SK-N-SH (cell line): ENCODE data around the gene NCKAP5. TPM values are rescaled to one million over a fixed set of nuclear protein-coding genes. Genes with fewer than 3 reads are reported as not detected.

Experiments used
- CTCF ChIA-PET: fragments of 300-600, 350-600 bp; formaldehyde crosslinking; extraction: SDS; loops from one replicate; lab custom pipeline; 2021; lab: Yijun Ruan, JAX
- POLR2A ChIA-PET: fragments of 350-600 bp; sonication (Branson Sonifier 250); formaldehyde crosslinking; extraction: SDS; loops from one replicate; lab custom pipeline; 2020; ENCODE audit warnings: antibody characterized with exemption, inconsistent platforms; lab: Yijun Ruan, JAX
- DNase-seq: peaks from one replicate; pipeline ENCODE4 v3.0.0; 2012
- H2AFZ ChIP-seq: fragments of 200-600 bp; sonication (generic); 2 replicates; pipeline ENCODE4 v1.8.1; 2016; ENCODE audit warnings: antibody characterized with exemption, mild to moderate bottlenecking, low read depth
- H3F3A ChIP-seq: fragments of 200-600 bp; sonication (generic); replicated peaks from 2 replicates; pipeline ENCODE3; 2016; ENCODE audit warnings: antibody characterized with exemption, mild to moderate bottlenecking; ENCODE audit not compliant: insufficient read depth
- H3K27ac ChIP-seq, 2 experiments: fragments of 200-500 bp in 1 of 2; fragments of 200-600 bp in 1 of 2; sonication (Bioruptor generic) in 1 of 2; sonication (generic), shearing (Covaris generic) in 1 of 2; 2 replicates each; pipeline versions ENCODE4 v1.5.1 to v1.6.1; 2014 to 2016; ENCODE audit warnings: low read depth in 2 of 2, inconsistent platforms in 1 of 2, low read length in 1 of 2, mild to moderate bottlenecking in 1 of 2, mixed read lengths in 1 of 2
- H3K27me3 ChIP-seq: fragments of 200-600 bp; sonication (generic), shearing (Covaris generic); 2 replicates; pipeline ENCODE4 v1.6.1; 2016; ENCODE audit warnings: mixed run types; ENCODE audit not compliant: insufficient read depth
- H3K36me3 ChIP-seq, 2 experiments: fragments of 200-500 bp in 1 of 2; fragments of 200-600 bp in 1 of 2; sonication (Bioruptor generic) in 1 of 2; sonication (generic) in 1 of 2; replicated peaks in 1 of 2; 2 replicates each; pipeline versions ENCODE3 to v1.5.1; 2014 to 2016; ENCODE audit warnings: low read length in 1 of 2, mild to moderate bottlenecking in 1 of 2; ENCODE audit not compliant: insufficient read depth in 2 of 2, control insufficient read depth in 1 of 2
- H3K4me1 ChIP-seq, 2 experiments: fragments of 200-500 bp in 1 of 2; fragments of 200-600 bp in 1 of 2; sonication (Bioruptor generic) in 1 of 2; sonication (generic), shearing (Covaris generic) in 1 of 2; 2 replicates each; pipeline versions ENCODE4 v1.5.1 to v1.6.1; 2014 to 2016; ENCODE audit warnings: low read depth in 1 of 2, low read length in 1 of 2, mixed run types in 1 of 2; ENCODE audit not compliant: insufficient read depth in 2 of 2, control insufficient read depth in 1 of 2
- H3K4me2 ChIP-seq: fragments of 200-600 bp; sonication (generic), shearing (Covaris generic); 2 replicates; pipeline ENCODE4 v1.6.1; 2017; ENCODE audit warnings: mixed run types
- H3K4me3 ChIP-seq, 2 experiments: fragments of 200-500 bp in 1 of 2; fragments of 200-600 bp in 1 of 2; sonication (Bioruptor generic) in 1 of 2; sonication (generic), shearing (Covaris generic) in 1 of 2; 2 replicates each; pipeline versions ENCODE4 v1.5.1 to v1.8.1; 2014 to 2016; ENCODE audit warnings: low read depth in 2 of 2, inconsistent platforms in 1 of 2, low read length in 1 of 2, mild to moderate bottlenecking in 1 of 2, mixed read lengths in 1 of 2, moderate library complexity in 1 of 2
- H3K79me2 ChIP-seq: fragments of 200-600 bp; sonication (generic); 2 replicates; pipeline ENCODE4 v1.8.1; 2017; ENCODE audit warnings: mild to moderate bottlenecking; ENCODE audit not compliant: insufficient read depth
- H3K9ac ChIP-seq: fragments of 200-600 bp; sonication (generic); 2 replicates; pipeline ENCODE4 v1.6.1; 2017; ENCODE audit warnings: mixed run types
- H3K9me2 ChIP-seq: fragments of 200-600 bp; sonication (generic); 2 replicates; pipeline ENCODE4 v1.6.1; 2017; ENCODE audit warnings: mixed run types
- H3K9me3 ChIP-seq: fragments of 200-600 bp; sonication (generic); 2 replicates; pipeline ENCODE4 v1.6.1; 2017; ENCODE audit warnings: mixed run types, mild to moderate bottlenecking, moderate library complexity
- H4K20me1 ChIP-seq: fragments of 200-600 bp; sonication (generic); 2 replicates; pipeline ENCODE4 v1.6.1; 2017; ENCODE audit warnings: mild to moderate bottlenecking, mixed run types; ENCODE audit not compliant: insufficient read depth
- CHD2 ChIP-seq: fragments of 150-350 bp; IDR thresholded peaks from 2 replicates; pipeline ENCODE4 v1.6.1; 2018; ENCODE audit warnings: low read length; ENCODE audit not compliant: partially characterized antibody
- EZH2phosphoT487 ChIP-seq: fragments of 200-600 bp; sonication (generic); IDR thresholded peaks from 2 replicates; pipeline ENCODE4 v1.6.1; 2017; ENCODE audit warnings: low read depth, mixed run types, mild to moderate bottlenecking, antibody characterized with exemption, moderate library complexity, borderline replicate concordance
- GATA2 ChIP-seq: sonication (generic); formaldehyde crosslinking; IDR thresholded peaks from 2 replicates; pipeline ENCODE4 v1.5.0; 2020; ENCODE audit warnings: mild to moderate bottlenecking, missing genetic modification reagents
- NRF1 ChIP-seq: IDR thresholded peaks from 2 replicates; pipeline ENCODE4 v1.6.1; 2012; ENCODE audit warnings: low read depth, mild to moderate bottlenecking, low read length
- POLR2AphosphoS5 ChIP-seq: IDR thresholded peaks from 2 replicates; pipeline ENCODE4 v1.6.1; 2012; ENCODE audit warnings: low read depth, low read length
- RCOR1 ChIP-seq: fragments of 150-350 bp; IDR thresholded peaks from 2 replicates; pipeline ENCODE4 v1.6.1; 2017; ENCODE audit warnings: antibody characterized with exemption, low read length
- RFX5 ChIP-seq: IDR thresholded peaks from 2 replicates; pipeline ENCODE4 v1.6.1; 2012; ENCODE audit warnings: mild to moderate bottlenecking, improper control_type of control experiment, low read length
- SIN3A ChIP-seq: IDR thresholded peaks from 2 replicates; pipeline ENCODE4 v1.6.1; 2012; ENCODE audit warnings: low read depth, mild to moderate bottlenecking, low read length, moderate library complexity, borderline replicate concordance
- SMC3 ChIP-seq: IDR thresholded peaks from 2 replicates; pipeline ENCODE4 v1.6.1; 2012; ENCODE audit warnings: low read depth, low read length, improper control_type of control experiment
- TAF1 ChIP-seq: IDR thresholded peaks from 2 replicates; pipeline ENCODE4 v1.6.1; 2012; ENCODE audit warnings: low read depth, mild to moderate bottlenecking, low read length, moderate library complexity, borderline replicate concordance
- TCF12 ChIP-seq: IDR thresholded peaks from 2 replicates; pipeline ENCODE4 v1.4.0; 2012
- WGBS: methylation state at CpG from one replicate; pipeline ENCODE4 v1.1.6; 2017; ENCODE audit warnings: low lambda C conversion rate; 5-methylcytosine and 5-hydroxymethylcytosine counted together
- polyA plus RNA-seq, 3 experiments: library from polyadenylated mRNA; depleted of rRNA; stranded (reverse); fragments of >200 nt; gene quantifications; 2 replicates each; pipeline ENCODE4 v1.2.3, GENCODE V29; 2012
- TF ChIP-seq, protein P1 (sequence below): IDR thresholded peaks from 2 replicates; pipeline ENCODE4 v1.4.0; 2012; ENCODE audit warnings: low read depth, borderline replicate concordance
- TF ChIP-seq, protein P2 (sequence below): fragments of 200-600 bp; sonication (generic); IDR thresholded peaks from 2 replicates; pipeline ENCODE4 v1.6.1; 2017; ENCODE audit warnings: antibody characterized with exemption, mild to moderate bottlenecking, moderate library complexity
- TF ChIP-seq, protein P3 (sequence below): fragments of 150-350 bp; IDR thresholded peaks from 2 replicates; pipeline ENCODE4 v1.6.1; 2017; ENCODE audit warnings: antibody characterized with exemption, low read length, low read depth, borderline replicate concordance
- TF ChIP-seq, protein P4 (sequence below): IDR thresholded peaks from 2 replicates; pipeline ENCODE4 v1.6.1; 2012; ENCODE audit warnings: mild to moderate bottlenecking, low read depth, low read length, moderate library complexity
- TF ChIP-seq, protein P5 (sequence below): IDR thresholded peaks from 2 replicates; pipeline ENCODE4; 2012

NCKAP5 gene
- polyA plus RNA-seq, 1 of the 3 experiments (the other 2 are of a cell fraction): 0.02 TPM

DNA sequence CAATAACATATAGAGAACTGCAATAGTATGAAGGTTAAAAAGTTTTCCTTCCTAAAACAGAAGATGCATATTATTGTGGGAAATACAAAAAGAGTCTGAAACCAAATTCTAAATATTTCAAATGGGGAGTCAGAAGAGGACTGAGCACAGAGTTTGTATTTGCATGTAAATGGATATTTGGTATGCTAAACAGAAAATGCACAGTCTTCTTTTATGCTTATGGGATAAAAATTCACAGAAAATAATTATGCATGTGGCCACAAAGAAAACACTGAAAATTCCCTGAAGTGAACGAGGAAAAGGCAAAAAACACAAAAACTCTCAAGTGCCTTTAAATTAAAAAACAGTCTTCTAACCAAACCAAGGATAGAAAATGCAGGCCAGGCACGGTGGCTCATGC, 142.7 kb downstream of the NCKAP5 start:
- no peak for DNase-seq
- no peaks in the 10 kb centered on the region for H3K9me3 ChIP-seq
- no peaks in the 10 kb centered on the region for H3K27me3 ChIP-seq
- H3K4me2 ChIP-seq: no peak overlapping the region
- no peak overlapping the region for H2AFZ ChIP-seq
- H3K4me3 ChIP-seq: no peak overlapping the region
- H3K9me2 ChIP-seq: no peaks in the 10 kb centered on the region
- H4K20me1 ChIP-seq: no peaks in the 10 kb centered on the region
- H3K79me2 ChIP-seq: no peaks in the 10 kb centered on the region
- H3F3A ChIP-seq: no peaks in the 10 kb centered on the region
- 54% methylated on average over 2 of the region's 2 CpGs for WGBS
- ChIA-PET CTCF (no interaction called here), POLR2A (no interaction called here)
- no peak for TF ChIP-seq TAF1
- no peak for TF ChIP-seq SMC3
- TF ChIP-seq, protein P1, sequence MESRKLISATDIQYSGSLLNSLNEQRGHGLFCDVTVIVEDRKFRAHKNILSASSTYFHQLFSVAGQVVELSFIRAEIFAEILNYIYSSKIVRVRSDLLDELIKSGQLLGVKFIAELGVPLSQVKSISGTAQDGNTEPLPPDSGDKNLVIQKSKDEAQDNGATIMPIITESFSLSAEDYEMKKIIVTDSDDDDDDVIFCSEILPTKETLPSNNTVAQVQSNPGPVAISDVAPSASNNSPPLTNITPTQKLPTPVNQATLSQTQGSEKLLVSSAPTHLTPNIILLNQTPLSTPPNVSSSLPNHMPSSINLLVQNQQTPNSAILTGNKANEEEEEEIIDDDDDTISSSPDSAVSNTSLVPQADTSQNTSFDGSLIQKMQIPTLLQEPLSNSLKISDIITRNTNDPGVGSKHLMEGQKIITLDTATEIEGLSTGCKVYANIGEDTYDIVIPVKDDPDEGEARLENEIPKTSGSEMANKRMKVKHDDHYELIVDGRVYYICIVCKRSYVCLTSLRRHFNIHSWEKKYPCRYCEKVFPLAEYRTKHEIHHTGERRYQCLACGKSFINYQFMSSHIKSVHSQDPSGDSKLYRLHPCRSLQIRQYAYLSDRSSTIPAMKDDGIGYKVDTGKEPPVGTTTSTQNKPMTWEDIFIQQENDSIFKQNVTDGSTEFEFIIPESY: no peak
- TF ChIP-seq EZH2phosphoT487: no peak
- no peak for TF ChIP-seq POLR2AphosphoS5
- TF ChIP-seq RCOR1: no peak
- TF ChIP-seq CHD2: no peak
- no peak for TF ChIP-seq TCF12
- no peak for TF ChIP-seq RFX5
- no peak for TF ChIP-seq SIN3A
- no peak for TF ChIP-seq NRF1
- TF ChIP-seq GATA2: no peak
- TF ChIP-seq, protein P2, sequence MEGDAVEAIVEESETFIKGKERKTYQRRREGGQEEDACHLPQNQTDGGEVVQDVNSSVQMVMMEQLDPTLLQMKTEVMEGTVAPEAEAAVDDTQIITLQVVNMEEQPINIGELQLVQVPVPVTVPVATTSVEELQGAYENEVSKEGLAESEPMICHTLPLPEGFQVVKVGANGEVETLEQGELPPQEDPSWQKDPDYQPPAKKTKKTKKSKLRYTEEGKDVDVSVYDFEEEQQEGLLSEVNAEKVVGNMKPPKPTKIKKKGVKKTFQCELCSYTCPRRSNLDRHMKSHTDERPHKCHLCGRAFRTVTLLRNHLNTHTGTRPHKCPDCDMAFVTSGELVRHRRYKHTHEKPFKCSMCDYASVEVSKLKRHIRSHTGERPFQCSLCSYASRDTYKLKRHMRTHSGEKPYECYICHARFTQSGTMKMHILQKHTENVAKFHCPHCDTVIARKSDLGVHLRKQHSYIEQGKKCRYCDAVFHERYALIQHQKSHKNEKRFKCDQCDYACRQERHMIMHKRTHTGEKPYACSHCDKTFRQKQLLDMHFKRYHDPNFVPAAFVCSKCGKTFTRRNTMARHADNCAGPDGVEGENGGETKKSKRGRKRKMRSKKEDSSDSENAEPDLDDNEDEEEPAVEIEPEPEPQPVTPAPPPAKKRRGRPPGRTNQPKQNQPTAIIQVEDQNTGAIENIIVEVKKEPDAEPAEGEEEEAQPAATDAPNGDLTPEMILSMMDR: no peak
- TF ChIP-seq, protein P3, sequence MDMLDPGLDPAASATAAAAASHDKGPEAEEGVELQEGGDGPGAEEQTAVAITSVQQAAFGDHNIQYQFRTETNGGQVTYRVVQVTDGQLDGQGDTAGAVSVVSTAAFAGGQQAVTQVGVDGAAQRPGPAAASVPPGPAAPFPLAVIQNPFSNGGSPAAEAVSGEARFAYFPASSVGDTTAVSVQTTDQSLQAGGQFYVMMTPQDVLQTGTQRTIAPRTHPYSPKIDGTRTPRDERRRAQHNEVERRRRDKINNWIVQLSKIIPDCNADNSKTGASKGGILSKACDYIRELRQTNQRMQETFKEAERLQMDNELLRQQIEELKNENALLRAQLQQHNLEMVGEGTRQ: no peak
- TF ChIP-seq, protein P4, sequence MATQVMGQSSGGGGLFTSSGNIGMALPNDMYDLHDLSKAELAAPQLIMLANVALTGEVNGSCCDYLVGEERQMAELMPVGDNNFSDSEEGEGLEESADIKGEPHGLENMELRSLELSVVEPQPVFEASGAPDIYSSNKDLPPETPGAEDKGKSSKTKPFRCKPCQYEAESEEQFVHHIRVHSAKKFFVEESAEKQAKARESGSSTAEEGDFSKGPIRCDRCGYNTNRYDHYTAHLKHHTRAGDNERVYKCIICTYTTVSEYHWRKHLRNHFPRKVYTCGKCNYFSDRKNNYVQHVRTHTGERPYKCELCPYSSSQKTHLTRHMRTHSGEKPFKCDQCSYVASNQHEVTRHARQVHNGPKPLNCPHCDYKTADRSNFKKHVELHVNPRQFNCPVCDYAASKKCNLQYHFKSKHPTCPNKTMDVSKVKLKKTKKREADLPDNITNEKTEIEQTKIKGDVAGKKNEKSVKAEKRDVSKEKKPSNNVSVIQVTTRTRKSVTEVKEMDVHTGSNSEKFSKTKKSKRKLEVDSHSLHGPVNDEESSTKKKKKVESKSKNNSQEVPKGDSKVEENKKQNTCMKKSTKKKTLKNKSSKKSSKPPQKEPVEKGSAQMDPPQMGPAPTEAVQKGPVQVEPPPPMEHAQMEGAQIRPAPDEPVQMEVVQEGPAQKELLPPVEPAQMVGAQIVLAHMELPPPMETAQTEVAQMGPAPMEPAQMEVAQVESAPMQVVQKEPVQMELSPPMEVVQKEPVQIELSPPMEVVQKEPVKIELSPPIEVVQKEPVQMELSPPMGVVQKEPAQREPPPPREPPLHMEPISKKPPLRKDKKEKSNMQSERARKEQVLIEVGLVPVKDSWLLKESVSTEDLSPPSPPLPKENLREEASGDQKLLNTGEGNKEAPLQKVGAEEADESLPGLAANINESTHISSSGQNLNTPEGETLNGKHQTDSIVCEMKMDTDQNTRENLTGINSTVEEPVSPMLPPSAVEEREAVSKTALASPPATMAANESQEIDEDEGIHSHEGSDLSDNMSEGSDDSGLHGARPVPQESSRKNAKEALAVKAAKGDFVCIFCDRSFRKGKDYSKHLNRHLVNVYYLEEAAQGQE: no peak
- TF ChIP-seq, protein P5, sequence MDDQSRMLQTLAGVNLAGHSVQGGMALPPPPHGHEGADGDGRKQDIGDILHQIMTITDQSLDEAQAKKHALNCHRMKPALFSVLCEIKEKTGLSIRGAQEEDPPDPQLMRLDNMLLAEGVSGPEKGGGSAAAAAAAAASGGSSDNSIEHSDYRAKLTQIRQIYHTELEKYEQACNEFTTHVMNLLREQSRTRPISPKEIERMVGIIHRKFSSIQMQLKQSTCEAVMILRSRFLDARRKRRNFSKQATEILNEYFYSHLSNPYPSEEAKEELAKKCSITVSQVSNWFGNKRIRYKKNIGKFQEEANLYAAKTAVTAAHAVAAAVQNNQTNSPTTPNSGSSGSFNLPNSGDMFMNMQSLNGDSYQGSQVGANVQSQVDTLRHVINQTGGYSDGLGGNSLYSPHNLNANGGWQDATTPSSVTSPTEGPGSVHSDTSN: no peak
- no peak overlapping the region for H3K27ac ChIP-seq
- H3K9ac ChIP-seq: no peak overlapping the region
- H3K4me1 ChIP-seq: peaks cover 3 to 8% of the 10 kb centered on the region in 2 experiments; a peak in 3 of 4 replicates
- H3K36me3 ChIP-seq: no peaks in the 10 kb centered on the region
